Thyroid gland (tissue), 4 donors: ENCODE results near the gene LNPEP. TPM values are rescaled to one million over a fixed set of nuclear protein-coding genes. Genes with fewer than 3 reads are reported as not detected.

Experiments used
- DNase-seq, 2 donors: peaks; one replicate each; pipeline ENCODE4 v3.0.0-alpha.2; 2019
- H3K27ac ChIP-seq, 3 donors: fragments of 200-600 bp; sonication (generic); 1 replicate in 2 of 3; 2 replicates in 1 of 3; pipeline ENCODE4 v1.5.1; 2016 to 2019; ENCODE audit warnings: mild to moderate bottlenecking in 1 of 3, moderate library complexity in 1 of 3
- H3K27me3 ChIP-seq: fragments of 200-600 bp; sonication (generic); one replicate; pipeline ENCODE4 v1.5.1; 2019
- H3K36me3 ChIP-seq, 2 donors: fragments of 200-600 bp; sonication (generic); one replicate each; pipeline ENCODE4 v1.5.1; 2016 to 2019
- H3K4me1 ChIP-seq, 2 donors: fragments of 200-600 bp; sonication (generic); one replicate each; pipeline ENCODE4 v1.5.1; 2017 to 2019
- H3K4me3 ChIP-seq, 3 donors: fragments of 200-600 bp; sonication (generic); replicated peaks in 1 of 3; 1 replicate in 2 of 3; 2 replicates in 1 of 3; pipeline ENCODE4 v1.5.1; 2016; ENCODE audit warnings: mild to moderate bottlenecking in 1 of 3
- H3K9me3 ChIP-seq: fragments of 200-600 bp; sonication (generic); one replicate; pipeline ENCODE4 v1.5.1; 2017
- CTCF ChIP-seq, 6 experiments: fragments of 200-600 bp in 3 of 6; fragments of 450-650 bp in 3 of 6; sonication (generic) in 3 of 6; IDR thresholded peaks; one replicate each; pipeline ENCODE4 v1.5.1; 2016 to 2019; ENCODE audit warnings: antibody characterized with exemption in 6 of 6, mild to moderate bottlenecking in 2 of 6, inconsistent platforms in 1 of 6, moderate library complexity in 1 of 6
- POLR2A ChIP-seq, 2 donors: fragments of 450-650 bp; IDR thresholded peaks; one replicate each; pipeline ENCODE4 v1.6.1; 2017; ENCODE audit warnings: antibody characterized with exemption in 2 of 2, mild to moderate bottlenecking in 2 of 2, moderate library complexity in 1 of 2
- WGBS, 2 donors: methylation state at CpG; one replicate each; pipeline ENCODE4 v1.1.5; 2017; 5-methylcytosine and 5-hydroxymethylcytosine counted together
- intact Hi-C: fragments of 100-400 bp; cut with DNase I; formaldehyde crosslinking; loops from one replicate; pipeline ENCODE4 v1.15.1; 2023
- total RNA-seq, 4 donors: library from RNA; depleted of rRNA; stranded (reverse); fragments of >200 nt; gene quantifications; one replicate each; pipeline ENCODE4 v1.2.3, GENCODE V29; 2016

The LNPEP gene
- total RNA-seq, 4 donors from 2014 or later, result 35.0 to 59.9 (median 45.2) TPM

- DNase-seq, result no peak
- no peaks in the 10 kb centered on the region for H3K36me3 ChIP-seq
- no peaks in the 10 kb centered on the region for H3K27me3 ChIP-seq
- no peak overlapping the region for H3K27ac ChIP-seq
- no peak overlapping the region for H3K4me3 ChIP-seq
- 95 to 98% methylated on average over 1 of the region's 1 CpG for WGBS, 2 donors
- no peaks in the 10 kb centered on the region for H3K9me3 ChIP-seq
- no peak for TF ChIP-seq CTCF (IDR thresholded peaks at IDR 0.05)
- no peak for TF ChIP-seq POLR2A (IDR thresholded peaks at IDR 0.05)
- no peaks in the 10 kb centered on the region for H3K4me1 ChIP-seq
- intact Hi-C loops, result no loop called here
Observed at GRCh38 chr5:97002983-97003382, 67.1 kb downstream of the LNPEP start.

GRCh38 chr5:97004423-97005060 lies 68.7 kb downstream of the LNPEP start:
- 97 to 100% methylated on average over 2 of the region's 2 CpGs for WGBS, 2 donors
- DNase-seq, result no peak
- Histone ChIP-seq H3K4me3 (no peak overlapping the region), H3K36me3 (no peaks in the 10 kb centered on the region), H3K27me3 (no peaks in the 10 kb centered on the region), H3K9me3 (no peaks in the 10 kb centered on the region), H3K4me1 (no peaks in the 10 kb centered on the region), H3K27ac (no peak overlapping the region)
- TF ChIP-seq POLR2A (IDR thresholded peaks at IDR 0.05) (no peak), CTCF (IDR thresholded peaks at IDR 0.05) (no peak)
- intact Hi-C loops, result no loop called here

- WGBS, 2 donors, result 73 to 77% methylated on average over 3 of the region's 3 CpGs
- H3K36me3 ChIP-seq, result no peaks in the 10 kb centered on the region
Observed at GRCh38 chr5:97006454-97007060, 70.7 kb downstream of the LNPEP start.

GRCh38 chr5:97009212-97009898 lies 73.5 kb downstream of the LNPEP start:
- TF ChIP-seq CTCF (IDR thresholded peaks at IDR 0.05) (no peak), POLR2A (IDR thresholded peaks at IDR 0.05) (no peak)
- H3K4me3 ChIP-seq, result no peak overlapping the region
- H3K4me1 ChIP-seq, result no peaks in the 10 kb centered on the region
- peaks cover 0 to 4% of the 10 kb centered on the region in 2 donors for H3K36me3 ChIP-seq
- WGBS, 2 donors, result 62 to 80% methylated on average over 3 of the region's 3 CpGs
- intact Hi-C loops, result no loop called here
- no peak overlapping the region for H3K27ac ChIP-seq
- no peak for DNase-seq
- H3K9me3 ChIP-seq, result no peaks in the 10 kb centered on the region
- H3K27me3 ChIP-seq, result no peaks in the 10 kb centered on the region

More at GRCh38 chr5:97006454-97007060, 70.7 kb downstream of the LNPEP start:
- Histone ChIP-seq H3K4me3 (no peak overlapping the region), H3K27me3 (no peaks in the 10 kb centered on the region), H3K9me3 (no peaks in the 10 kb centered on the region), H3K4me1 (no peaks in the 10 kb centered on the region), H3K27ac (no peak overlapping the region)
- intact Hi-C loops, result no loop called here
- TF ChIP-seq CTCF (IDR thresholded peaks at IDR 0.05) (no peak), POLR2A (IDR thresholded peaks at IDR 0.05) (no peak)
- no peak for DNase-seq

GRCh38 chr5:97009921-97010320 lies 74.0 kb downstream of the LNPEP start:
- intact Hi-C loops, result no loop called here
- H3K9me3 ChIP-seq, result no peaks in the 10 kb centered on the region
- TF ChIP-seq CTCF (IDR thresholded peaks at IDR 0.05) (no peak), POLR2A (IDR thresholded peaks at IDR 0.05) (no peak)
- no peak for DNase-seq
- H3K36me3 ChIP-seq, result peaks cover 0 to 10% of the 10 kb centered on the region in 2 donors
- WGBS, 2 donors, result 96 to 100% methylated on average over 1 of the region's 1 CpG
- no peaks in the 10 kb centered on the region for H3K27me3 ChIP-seq
- H3K27ac ChIP-seq, result no peak overlapping the region
- H3K4me3 ChIP-seq, result no peak overlapping the region
- H3K4me1 ChIP-seq, result no peaks in the 10 kb centered on the region
